Measurements from ENCODE around the gene GIMAP5.
A peak's percentile ranks its signal among the peaks of the same experiment; 100 is the strongest.

The GIMAP5 gene

DNA sequence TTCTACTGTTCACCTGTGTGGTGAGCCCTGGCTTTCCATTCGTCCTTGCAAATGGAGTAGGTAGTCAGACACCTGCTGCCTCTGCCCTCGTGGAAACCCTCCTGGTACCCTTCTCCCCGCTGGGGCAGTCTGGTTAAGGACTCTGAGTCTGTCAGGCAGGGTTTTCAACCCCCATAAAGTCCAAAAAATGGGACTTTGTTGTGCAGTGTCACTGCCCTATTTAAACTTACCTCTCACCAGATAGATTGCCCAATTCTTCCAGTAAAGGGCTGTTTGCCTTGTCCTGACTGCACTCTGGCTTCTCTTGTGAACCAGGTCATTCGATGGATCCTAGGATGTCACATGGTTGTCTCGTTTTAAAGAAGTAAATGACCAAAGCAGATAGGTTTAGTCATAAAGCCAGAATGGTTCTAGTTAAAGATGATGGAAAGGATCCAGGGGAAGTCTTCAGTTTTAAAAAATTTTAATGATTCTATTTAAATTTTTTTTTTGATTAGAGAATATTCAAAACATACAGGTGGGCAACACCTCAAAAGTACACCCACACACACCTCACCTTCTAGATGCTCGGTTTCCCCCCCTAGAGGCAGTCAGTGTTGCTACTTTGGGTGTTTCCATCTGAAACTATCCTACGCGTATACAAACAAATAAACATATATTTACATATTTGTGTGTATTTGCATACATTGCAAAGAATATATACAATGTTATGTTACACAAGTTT lies 41.0 kb downstream of the GIMAP5 start:
- no peak for DNase-seq

DNA sequence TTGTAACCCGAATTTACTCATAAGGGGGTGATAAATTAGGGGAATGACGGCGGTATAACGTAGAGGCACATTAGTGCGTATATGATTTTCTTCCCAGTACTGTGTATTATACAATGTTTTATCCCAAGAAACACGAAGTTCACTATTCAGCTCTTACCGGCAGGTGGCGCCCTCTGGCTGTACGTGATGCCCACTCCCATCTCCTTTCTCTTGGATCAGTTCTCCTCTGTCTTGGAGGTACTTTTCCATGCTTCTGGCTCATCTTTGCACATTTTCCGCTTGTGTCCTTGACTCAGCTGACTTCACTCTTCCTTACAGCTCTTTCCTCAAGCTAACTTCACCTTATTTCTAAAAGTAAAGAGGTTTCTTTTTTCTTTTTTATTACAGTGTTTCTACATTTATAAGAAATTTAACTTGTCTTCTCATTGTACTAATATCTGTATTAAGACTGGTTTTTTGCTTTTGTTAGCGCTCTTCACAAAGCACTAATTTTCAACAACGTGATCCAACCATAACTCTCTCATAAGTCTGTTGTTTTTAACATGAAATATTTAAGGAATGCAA lies 41.6 kb downstream of the GIMAP5 start:
- DNase-seq, result peak; percentile 84 to 86

DNA sequence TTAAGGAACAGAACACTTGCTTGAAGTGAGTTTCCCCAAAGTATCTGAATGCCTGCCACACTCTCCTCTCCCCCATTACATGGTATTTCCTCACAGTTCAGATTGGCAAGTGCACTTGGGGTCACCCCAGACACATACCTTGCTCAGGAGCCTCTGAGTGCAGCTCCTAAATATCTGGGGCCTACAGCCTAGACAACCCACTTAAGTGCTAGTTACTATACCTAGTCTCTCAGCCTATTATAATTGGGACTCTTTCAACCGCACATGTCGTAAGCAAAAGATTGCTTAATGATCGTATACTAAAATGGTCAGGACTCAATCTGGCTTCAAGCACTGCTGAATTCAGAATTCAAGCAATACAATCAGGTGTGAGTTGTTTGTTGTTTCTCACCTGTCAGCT lies 43.1 kb downstream of the GIMAP5 start:
- no peak for DNase-seq

DNA sequence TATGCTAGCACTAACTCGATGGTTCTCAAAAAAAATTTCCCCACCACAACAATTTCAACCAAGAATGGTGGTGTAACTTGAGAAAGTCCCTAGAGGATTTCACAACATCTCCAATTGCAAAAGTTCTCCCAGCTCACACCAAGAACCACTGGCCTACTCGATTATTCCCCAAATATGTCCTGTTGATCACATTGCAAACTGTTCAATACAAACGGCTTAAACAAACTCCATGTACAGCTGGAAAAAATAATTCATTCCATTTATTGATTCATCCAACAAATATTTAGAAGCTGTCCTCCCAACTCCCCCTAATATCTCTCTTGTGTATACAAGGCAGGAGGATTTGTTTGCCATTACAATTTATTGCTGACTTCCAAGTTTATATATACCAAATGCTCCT lies 43.9 kb downstream of the GIMAP5 start:
- no peak for DNase-seq

DNA sequence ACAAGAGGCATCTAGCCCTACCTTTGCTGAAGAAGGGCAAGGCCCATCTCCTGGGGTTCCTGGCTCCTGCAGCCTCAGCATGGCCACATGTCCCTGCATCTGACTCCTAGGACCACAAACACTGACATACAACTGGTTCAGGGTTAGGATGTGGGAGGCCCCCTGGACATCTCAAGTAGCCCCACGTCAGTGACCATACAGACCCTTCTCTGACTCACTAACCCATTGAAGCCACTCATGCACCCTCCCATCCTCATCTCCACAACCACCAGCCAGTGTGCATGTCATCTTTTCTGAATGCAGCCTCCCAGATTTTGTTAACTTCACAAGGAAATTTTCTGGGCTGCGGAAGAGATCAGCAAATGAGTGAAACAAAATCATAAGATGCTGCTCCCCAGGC lies 44.7 kb downstream of the GIMAP5 start:
- DNase-seq, result no peak

DNA sequence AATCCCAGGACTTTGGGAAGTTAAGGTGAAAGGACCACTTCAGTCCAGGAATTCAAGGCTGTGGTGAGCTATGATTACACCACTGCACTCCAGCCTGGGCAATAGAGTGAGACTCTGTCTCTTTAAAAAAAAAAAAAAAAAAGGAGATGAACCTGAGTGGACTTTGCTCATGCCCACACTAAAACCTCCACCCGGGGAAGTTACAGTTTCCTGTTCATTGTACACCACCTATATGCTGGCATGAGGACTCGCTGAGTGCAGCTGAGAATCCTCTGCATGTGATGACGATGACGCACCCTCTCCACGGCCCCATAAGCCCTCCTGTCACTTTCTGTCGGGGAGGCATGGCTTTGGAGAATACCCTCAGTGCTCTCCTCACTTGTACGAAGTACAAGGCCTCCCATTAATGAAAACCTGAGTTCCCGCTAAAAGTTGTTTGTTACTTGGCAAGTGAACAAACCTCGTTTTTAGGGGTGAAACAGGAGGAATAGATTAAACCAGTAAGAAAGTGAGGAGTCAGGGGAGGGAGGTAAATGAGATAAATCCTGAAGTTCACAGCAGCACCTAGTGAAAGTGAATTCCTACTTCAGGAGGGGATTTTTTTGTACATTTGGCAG lies 47.0 kb downstream of the GIMAP5 start:
- no peak for DNase-seq

DNA sequence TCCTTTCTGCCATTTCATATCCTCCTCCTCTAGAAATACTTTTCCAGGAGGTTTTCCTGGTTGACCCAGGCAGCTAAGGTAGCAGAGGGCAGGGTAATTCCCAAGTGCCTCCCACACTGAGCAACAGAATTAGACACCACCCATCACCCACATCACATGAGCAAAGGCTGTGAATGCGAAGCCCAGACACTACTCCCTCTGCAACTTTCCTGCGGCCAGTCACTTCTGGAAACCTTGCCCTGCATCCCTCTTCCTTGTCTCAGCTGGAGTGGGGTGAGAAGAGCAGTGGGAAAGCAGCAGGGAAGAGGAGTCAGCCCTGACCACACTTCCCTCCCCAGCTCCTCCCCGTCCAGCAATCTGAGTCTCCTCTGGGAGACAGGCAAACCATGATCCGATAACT lies 47.7 kb downstream of the GIMAP5 start:
- DNase-seq, result no peak

DNA sequence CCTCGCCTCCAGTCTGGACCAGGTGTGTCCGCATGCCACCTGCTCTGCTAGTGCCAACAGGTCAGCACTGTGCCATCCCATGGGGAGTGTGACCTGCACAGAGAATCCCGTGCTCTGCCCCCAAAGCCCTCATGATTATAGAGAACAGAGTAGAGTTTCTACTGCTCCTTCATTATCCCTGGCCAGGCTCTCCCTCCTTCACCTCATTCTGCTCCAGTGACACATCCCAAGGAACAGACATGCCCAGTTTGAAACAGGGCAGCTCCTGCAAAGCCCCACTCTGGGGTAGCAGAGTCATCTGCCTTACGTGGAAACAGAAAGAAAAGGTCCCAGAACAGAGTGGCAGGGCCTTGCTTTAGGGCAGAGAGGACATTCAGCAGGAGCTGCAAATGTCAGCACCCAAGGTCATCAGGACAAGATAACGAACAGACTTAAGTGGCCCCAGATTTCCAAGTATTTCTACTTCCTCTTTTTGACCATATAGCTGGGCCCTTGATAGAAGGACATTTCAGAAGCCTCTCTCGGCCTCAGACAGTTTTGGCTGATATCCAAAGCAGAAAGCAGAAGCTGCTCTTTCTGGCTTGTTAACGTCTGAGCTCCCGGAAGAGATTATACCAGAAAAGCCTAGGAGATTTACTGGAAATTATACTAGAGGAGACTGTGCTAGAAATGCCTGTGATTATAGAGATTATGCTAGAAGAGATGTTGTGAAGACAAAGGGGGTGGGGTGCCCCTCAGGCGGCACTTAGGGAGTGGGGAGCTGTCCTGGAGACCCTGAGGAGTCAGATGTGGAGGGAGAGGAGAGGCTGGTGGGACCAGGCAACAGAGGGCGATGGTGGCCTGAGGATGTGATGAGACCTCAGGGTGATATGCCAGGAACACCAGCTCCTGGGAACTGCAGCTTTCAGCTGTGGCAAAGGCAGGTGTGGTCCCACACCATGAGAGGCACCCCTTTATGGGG lies 50.4 kb downstream of the GIMAP5 start:
- no peak for DNase-seq

DNA sequence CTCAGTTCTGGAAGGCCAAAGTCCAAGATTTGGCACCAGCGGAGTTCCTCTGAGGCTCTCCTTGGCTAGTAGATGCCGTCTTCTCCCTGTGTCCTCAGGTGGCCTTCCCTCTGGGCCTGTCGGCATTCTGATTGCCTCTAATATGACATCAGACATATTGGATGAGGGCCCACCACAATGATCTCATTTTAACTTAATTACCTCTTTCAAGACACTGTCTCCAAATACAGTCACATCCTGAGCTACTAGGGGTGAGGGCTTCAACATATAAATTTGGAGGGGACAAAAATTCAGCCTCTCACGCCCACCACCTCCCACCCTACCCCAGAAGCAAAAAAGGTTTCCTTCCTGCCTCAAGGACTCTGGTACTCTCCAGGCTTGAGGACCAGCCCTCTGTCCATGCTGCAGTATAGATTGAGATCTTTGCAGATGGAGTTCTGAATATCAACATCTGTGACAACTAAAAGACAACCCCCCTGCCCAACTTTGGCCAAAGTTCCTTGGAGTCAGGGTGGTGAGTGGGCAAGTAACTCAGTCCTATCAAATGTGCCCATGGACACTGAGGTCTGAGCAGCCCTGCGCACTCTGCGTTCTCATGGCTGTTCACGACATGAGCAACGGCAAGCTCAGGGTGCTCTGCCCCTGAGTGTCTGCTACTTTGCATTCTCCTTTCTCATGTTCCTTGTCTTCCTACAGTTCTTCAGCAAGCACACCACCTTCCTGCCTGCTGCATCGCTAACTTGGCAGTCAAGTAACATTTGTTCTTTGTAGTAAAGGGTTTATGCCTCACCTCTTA lies 51.5 kb downstream of the GIMAP5 start:
- DNase-seq, result no peak

DNA sequence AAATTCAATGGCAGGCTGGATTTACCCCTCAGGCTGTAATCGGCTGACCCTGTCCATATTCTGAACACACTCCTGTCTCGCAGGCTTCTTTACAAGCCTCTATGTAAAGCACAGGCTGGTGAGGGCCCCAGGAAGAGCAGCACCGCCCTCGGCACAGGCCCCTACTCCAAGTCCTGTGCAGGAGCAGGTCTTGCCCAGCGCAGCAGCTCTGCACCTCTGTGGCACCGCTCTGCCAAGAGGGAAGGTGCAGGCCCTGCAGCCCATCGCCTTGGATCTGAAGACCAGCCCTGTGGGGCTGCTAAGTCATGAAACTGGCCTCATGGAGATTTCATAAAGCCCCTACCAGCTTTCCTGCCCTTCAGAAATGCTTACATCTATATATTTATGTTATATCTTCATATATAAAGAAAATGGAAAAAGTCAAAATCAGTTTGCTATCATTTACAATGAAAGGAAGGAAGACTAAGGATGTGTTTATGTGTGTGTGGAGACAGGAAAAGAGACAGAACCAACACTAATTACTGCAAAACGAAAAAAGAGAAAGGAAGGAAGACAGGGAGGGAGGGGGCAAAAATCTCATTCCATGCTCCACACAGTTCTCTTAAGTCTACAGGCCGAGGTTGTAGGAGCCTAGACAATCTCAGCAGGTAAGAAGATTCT lies 53.3 kb downstream of the GIMAP5 start:
- DNase-seq, result no peak

DNA sequence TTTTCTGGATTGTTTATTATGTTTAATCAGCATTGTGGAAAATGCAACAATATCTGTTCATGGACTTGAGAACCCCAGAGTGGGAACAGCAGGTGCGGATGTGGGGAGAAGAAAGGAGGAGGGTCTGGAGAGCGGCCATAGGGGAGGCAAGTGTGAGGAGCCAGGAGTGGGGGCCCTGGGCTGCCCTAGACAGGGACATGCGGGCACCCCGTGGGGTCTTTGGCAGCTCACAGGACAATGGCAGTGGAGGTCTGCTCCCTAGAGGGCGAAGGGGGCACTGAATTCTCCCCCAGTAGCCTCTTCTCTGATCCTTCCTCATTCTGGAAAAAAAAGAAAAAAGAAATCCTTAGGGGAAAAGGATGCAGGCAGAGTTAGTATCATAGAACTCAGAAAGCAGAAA lies 54.1 kb downstream of the GIMAP5 start:
- DNase-seq, result no peak

DNA sequence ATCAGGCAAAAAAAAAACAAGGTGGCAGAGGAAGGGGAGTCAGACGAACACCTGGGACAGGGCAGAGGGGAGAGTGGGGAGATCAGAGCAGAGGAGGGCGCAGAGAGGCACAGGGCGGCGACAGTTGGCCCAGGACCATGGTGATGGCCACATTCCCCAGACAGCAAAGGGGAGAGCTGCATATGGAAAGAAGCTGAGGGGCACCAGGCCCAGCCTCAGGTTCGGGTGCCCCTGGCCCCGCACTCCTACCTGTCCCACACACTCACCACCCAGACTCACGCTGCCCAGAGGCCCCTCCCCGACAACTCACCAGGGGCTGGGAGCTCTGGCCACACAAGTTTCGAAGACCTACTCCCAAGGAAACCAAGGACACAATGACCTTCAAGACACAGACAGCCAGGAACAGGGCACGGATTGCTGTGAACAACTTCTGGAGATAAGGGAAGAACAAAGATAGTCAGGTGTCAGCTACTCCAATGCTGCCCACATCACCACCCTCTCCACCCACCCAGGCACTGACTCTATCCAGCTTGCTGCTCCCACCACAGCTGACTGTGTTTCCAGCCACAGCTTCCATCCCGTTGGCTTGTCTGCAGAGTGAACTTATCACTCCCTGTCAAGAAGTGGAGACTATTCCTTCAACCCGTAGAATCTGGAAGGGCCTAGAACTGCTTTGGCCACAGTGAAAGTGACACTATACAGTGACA lies 54.7 kb downstream of the GIMAP5 start:
- no peak for DNase-seq

Measured in stimulated activated CD4-positive, alpha-beta T cell treated with anti-CD3 and anti-CD28 coated beads, Interleukin-2, amount 100 ng/mL, for 24 hours (primary cell).